Transverse colon (tissue), 4 donors: ENCODE measurements around the gene MYCL.

ENCODE experiments used
- EP300 ChIP-seq: sonication (generic); formaldehyde crosslinking; IDR thresholded peaks from one replicate; pipeline ENCODE4 v1.6.1; 2017; ENCODE audit warnings: antibody characterized with exemption, low read depth
- POLR2A ChIP-seq: fragments of 450-650 bp; IDR thresholded peaks from one replicate; pipeline ENCODE4 v1.6.1; 2016; ENCODE audit warnings: antibody characterized with exemption, mild to moderate bottlenecking, moderate library complexity
- POLR2AphosphoS5 ChIP-seq, 3 donors: sonication (generic); formaldehyde crosslinking; IDR thresholded peaks; one replicate each; pipeline ENCODE4 v1.6.1; 2016; ENCODE audit warnings: antibody characterized with exemption in 3 of 3
- TF ChIP-seq, protein P1 (sequence below), 5 experiments: fragments of 200-600 bp in 3 of 5; fragments of 450-650 bp in 2 of 5; sonication (generic) in 3 of 5; IDR thresholded peaks; 1 replicate in 2 of 5; 2 replicates in 3 of 5; pipeline ENCODE4 v1.5.1; 2016 to 2017; ENCODE audit warnings: antibody characterized with exemption in 5 of 5, inconsistent platforms in 3 of 5, mild to moderate bottlenecking in 2 of 5, moderate library complexity in 1 of 5

- TF ChIP-seq, protein P1, sequence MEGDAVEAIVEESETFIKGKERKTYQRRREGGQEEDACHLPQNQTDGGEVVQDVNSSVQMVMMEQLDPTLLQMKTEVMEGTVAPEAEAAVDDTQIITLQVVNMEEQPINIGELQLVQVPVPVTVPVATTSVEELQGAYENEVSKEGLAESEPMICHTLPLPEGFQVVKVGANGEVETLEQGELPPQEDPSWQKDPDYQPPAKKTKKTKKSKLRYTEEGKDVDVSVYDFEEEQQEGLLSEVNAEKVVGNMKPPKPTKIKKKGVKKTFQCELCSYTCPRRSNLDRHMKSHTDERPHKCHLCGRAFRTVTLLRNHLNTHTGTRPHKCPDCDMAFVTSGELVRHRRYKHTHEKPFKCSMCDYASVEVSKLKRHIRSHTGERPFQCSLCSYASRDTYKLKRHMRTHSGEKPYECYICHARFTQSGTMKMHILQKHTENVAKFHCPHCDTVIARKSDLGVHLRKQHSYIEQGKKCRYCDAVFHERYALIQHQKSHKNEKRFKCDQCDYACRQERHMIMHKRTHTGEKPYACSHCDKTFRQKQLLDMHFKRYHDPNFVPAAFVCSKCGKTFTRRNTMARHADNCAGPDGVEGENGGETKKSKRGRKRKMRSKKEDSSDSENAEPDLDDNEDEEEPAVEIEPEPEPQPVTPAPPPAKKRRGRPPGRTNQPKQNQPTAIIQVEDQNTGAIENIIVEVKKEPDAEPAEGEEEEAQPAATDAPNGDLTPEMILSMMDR (IDR thresholded peaks at IDR 0.05), result no peak
- TF ChIP-seq POLR2A (no peak), POLR2AphosphoS5 (IDR thresholded peaks at IDR 0.05) (no peak), EP300 (no peak)
These were observed 47.0 kb downstream of the MYCL start for GRCh38 chr1:39854738-39855137.
